K562 (cell line): ENCODE measurements around the gene ABCC12.
"Not testable (repeated sequence)": the region's sequence is repeated elsewhere in the genome, so short reads cannot be mapped to it uniquely, and the experiment has no call there.

Source experiments
- CTCF ChIP-seq, 3 experiments: IDR thresholded peaks in 2 of 3; conservative IDR thresholded peaks in 1 of 3; 2 replicates each; pipeline ENCODE4 v1.5.1; 2011 to 2012; ENCODE audit warnings: low read length in 3 of 3, mild to moderate bottlenecking in 3 of 3, control low read depth in 2 of 3, improper control_type of control experiment in 1 of 3, inconsistent platforms in 1 of 3, low read depth in 1 of 3, mixed read lengths in 1 of 3, moderate library complexity in 1 of 3; ENCODE audit not compliant: insufficient read depth in 2 of 3
- E2F6 ChIP-seq, 2 experiments: IDR thresholded peaks; 2 replicates each; pipeline ENCODE4 v1.6.1; 2011; ENCODE audit warnings: borderline replicate concordance in 1 of 2, control low read depth in 1 of 2, low read depth in 1 of 2, low read length in 1 of 2, mild to moderate bottlenecking in 1 of 2, mixed read lengths in 1 of 2, moderate library complexity in 1 of 2; ENCODE audit not compliant: insufficient read depth in 1 of 2, insufficient read length in 1 of 2, poor library complexity in 1 of 2, severe bottlenecking in 1 of 2; ENCODE audit errors: extremely low read depth in 1 of 2
- GABPA ChIP-seq: fragments of 200-800 bp; sonication (Bioruptor generic); conservative IDR thresholded peaks from 2 replicates; pipeline ENCODE4 v1.6.1; 2016; ENCODE audit warnings: low read depth, missing genetic modification characterization, missing compliant biosample characterization
- KLF1 ChIP-seq: fragments of 450-650 bp; IDR thresholded peaks from 2 replicates; pipeline ENCODE4 v1.6.1; 2016; ENCODE audit warnings: missing genetic modification characterization, missing compliant biosample characterization
- ZNF232 ChIP-seq: sonication (generic); formaldehyde crosslinking; IDR thresholded peaks from 2 replicates; pipeline ENCODE4 v1.8.0; 2022; ENCODE audit warnings: mild to moderate bottlenecking, missing genetic modification reagents
- TF ChIP-seq, protein P1 (sequence below): sonication (generic); formaldehyde crosslinking; IDR thresholded peaks from 2 replicates; pipeline ENCODE4 v1.8.0; 2022; ENCODE audit warnings: mild to moderate bottlenecking, missing genetic modification reagents, borderline replicate concordance

GRCh38 chr16:48166617-48167016, 10.8 kb upstream of the ABCC12 start:
- TF ChIP-seq, protein P1, sequence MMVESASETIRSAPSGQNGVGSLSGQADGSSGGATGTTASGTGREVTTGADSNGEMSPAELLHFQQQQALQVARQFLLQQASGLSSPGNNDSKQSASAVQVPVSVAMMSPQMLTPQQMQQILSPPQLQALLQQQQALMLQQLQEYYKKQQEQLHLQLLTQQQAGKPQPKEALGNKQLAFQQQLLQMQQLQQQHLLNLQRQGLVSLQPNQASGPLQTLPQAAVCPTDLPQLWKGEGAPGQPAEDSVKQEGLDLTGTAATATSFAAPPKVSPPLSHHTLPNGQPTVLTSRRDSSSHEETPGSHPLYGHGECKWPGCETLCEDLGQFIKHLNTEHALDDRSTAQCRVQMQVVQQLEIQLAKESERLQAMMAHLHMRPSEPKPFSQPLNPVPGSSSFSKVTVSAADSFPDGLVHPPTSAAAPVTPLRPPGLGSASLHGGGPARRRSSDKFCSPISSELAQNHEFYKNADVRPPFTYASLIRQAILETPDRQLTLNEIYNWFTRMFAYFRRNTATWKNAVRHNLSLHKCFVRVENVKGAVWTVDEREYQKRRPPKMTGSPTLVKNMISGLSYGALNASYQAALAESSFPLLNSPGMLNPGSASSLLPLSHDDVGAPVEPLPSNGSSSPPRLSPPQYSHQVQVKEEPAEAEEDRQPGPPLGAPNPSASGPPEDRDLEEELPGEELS (CRISPR knock-in tag), result not testable (repeated sequence)
- not testable (repeated sequence) for TF ChIP-seq CTCF (IDR thresholded peaks at IDR 0.05 in 2 of 3, conservative IDR thresholded peaks at IDR 0.05 in 1 of 3; ENCODE audit: insufficient read depth in 2 of 3, low read depth in 1 of 3, low read length in 3 of 3); KLF1 (tag); E2F6 (IDR thresholded peaks at IDR 0.05; ENCODE audit: borderline replicate concordance in 1 of 2, extremely low read depth in 1 of 2, insufficient read depth in 1 of 2, insufficient read length in 1 of 2, low read depth in 1 of 2, low read length in 1 of 2, poor library complexity in 1 of 2, severe bottlenecking in 1 of 2); GABPA (tag); ZNF232 (CRISPR knock-in tag)
